ENCODE results near the gene ZNF35.

- TF ChIP-seq POLR2AphosphoS5 (IDR thresholded peaks at IDR 0.05; ENCODE audit: borderline replicate concordance, low read depth, low read length) (no peak), EZH2 (IDR thresholded peaks at IDR 0.05) (no peak)
Measured at GRCh38 chr3:44659434-44659833, 10.9 kb downstream of the ZNF35 start.

Measured in SK-N-MC (cell line).